Smooth muscle cell of bladder (primary cell): ENCODE data around the gene KCNA2. TPM values are rescaled to one million over a fixed set of nuclear protein-coding genes. Genes with fewer than 3 reads are reported as not detected.

Source experiments
- total RNA-seq: library from RNA; depleted of rRNA; stranded (reverse); fragments of >200 nt; gene quantifications from 2 replicates; pipeline ENCODE4 v1.2.3, GENCODE V29; 2014

Gene KCNA2
- total RNA-seq, result under 0.01 TPM in 1 of 2 replicates, not detected in the other

DNA sequence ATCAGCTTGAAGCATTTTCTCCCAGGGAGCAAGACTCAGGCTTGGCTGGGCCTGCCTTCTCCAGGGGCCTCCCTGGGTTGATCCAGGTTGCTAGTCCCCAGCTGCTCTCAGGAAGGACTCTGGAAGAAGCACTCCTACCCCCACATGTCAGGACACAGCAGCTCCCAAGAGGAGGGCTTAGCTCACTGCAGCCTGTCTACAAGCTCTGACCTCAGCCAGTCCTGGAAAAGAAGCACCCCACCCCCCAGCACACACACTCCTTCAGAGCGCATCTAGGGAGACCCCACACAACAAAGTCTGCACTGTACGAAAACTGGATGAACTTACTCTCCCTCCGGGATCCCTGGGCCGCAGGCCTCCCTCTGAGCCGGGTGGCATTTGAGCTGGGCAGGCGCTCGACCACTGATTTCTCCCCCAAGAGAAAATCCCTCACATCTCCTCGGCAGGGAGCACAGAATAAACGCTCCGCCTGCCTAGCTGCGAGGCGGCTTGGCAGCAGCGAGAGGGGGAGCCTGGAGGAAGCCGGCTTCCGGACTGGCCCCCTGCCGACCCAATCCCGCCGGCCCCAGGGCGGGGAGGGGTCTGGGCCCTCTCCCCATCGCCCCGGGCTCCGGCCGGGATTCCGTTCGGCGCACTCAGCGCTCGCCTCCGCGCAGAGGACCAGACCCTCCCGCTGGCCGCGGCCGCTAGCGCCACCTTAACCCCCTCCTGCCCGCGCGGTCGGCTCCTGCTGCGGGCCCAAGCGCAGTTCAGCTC lies at the start of gene KCNA2:
Gene KCNA2 (minus strand): TSS at position 458 of the 756 bp plus-strand sequence. CDS start 1,576 bp downstream, outside the sequence.

Other genes starting within 250 kb of the KCNA2 start
- 91.4 and 414 TPM in 2 replicates for gene SLC16A4, start 215.3 kb downstream of the KCNA2 start, total RNA-seq
- gene LAMTOR5, start 198.7 kb downstream of the KCNA2 start, total RNA-seq, result 66.4 and 97.6 TPM in 2 replicates
- gene PROK1, start 155.2 kb downstream of the KCNA2 start, total RNA-seq, result 0.14 TPM in 1 of 2 replicates, not detected in the other
- under 0.01 TPM in 1 of 2 replicates, not detected in the other for gene KCNA10, start 87.2 kb downstream of the KCNA2 start, total RNA-seq
- 0.14 and 0.18 TPM in 2 replicates for gene KCNA3, start 68.6 kb upstream of the KCNA2 start, total RNA-seq